Measurements from ENCODE around the gene PNMA6E.

Gene PNMA6E

GRCh38 chrX:153347530-153347929 lies 53.6 kb downstream of the PNMA6E start:
- no peak for DNase-seq

Data from islet precursor cell (in vitro differentiated cells).